HepG2 (cell line): ENCODE measurements around the gene KRT71.

Experiments used
- RFX5 ChIP-seq: IDR thresholded peaks from 2 replicates; pipeline ENCODE4 v1.6.1; 2011; ENCODE audit warnings: low read depth, low read length, improper control_type of control experiment
- SNAPC2 ChIP-seq: sonication (generic); formaldehyde crosslinking; IDR thresholded peaks from 2 replicates; pipeline ENCODE4 v1.8.1; 2022; ENCODE audit warnings: mild to moderate bottlenecking, missing genetic modification reagents
- ZFP36 ChIP-seq: fragments of 150-350 bp; IDR thresholded peaks from 2 replicates; pipeline ENCODE4 v1.6.1; 2018; ENCODE audit warnings: borderline replicate concordance, low read length, low read depth; ENCODE audit not compliant: partially characterized antibody
- TF ChIP-seq, protein P1 (sequence below): sonication (generic); formaldehyde crosslinking; IDR thresholded peaks from 2 replicates; pipeline ENCODE4 v1.5.1; 2020; ENCODE audit warnings: missing genetic modification reagents, mild to moderate bottlenecking, borderline replicate concordance

DNA sequence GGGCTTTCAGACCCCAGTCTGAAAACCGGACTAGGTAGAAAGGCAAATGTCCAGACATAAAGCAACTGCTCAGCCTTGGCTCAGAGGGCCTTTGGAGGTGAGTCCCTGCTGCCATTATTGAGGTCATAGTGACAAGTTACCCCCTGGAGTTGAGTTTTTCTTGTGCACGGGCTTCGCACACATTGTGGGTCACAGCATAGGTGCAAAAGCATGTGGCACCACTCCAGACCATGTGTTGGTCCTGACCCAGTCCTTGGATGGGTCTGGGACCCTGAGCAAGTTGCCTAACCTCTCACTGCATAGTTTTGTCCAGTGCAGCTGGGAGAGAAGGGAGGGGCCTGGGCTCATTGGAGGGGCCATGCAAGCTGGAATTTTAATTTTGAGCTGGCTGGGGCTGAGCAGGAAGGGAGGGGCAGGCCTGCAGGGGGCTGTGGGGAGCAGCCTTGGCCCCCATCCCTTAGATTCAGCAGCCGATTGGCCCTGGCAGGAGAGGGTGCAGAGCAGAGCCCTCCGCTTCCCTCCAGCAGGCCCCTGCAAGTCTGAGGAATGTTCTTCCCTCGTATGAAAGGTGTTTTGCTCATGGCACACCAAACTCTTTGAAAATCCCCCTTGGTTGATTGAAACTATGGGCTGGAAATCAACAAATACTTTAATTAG lies 28.6 kb downstream of the KRT71 start:
- TF ChIP-seq RFX5 (no peak), SNAPC2 (no peak), ZFP36 (no peak)
- TF ChIP-seq, protein P1, sequence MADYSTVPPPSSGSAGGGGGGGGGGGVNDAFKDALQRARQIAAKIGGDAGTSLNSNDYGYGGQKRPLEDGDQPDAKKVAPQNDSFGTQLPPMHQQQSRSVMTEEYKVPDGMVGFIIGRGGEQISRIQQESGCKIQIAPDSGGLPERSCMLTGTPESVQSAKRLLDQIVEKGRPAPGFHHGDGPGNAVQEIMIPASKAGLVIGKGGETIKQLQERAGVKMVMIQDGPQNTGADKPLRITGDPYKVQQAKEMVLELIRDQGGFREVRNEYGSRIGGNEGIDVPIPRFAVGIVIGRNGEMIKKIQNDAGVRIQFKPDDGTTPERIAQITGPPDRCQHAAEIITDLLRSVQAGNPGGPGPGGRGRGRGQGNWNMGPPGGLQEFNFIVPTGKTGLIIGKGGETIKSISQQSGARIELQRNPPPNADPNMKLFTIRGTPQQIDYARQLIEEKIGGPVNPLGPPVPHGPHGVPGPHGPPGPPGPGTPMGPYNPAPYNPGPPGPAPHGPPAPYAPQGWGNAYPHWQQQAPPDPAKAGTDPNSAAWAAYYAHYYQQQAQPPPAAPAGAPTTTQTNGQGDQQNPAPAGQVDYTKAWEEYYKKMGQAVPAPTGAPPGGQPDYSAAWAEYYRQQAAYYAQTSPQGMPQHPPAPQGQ = no peak
